Cardiac fibroblast (primary cell): Measurements from ENCODE around the gene PSMG3.

Source experiments
- DNase-seq, 2 donors: peaks; one replicate each; pipeline versions ENCODE4 v3.0.0 to v3.0.0-alpha.2; 2010; ENCODE audit warnings: low read depth in 2 of 2
- H3K4me3 ChIP-seq, 2 donors: replicated peaks in 1 of 2; 1 replicate in 1 of 2; 2 replicates in 1 of 2; pipeline ENCODE4 v1.5.1; 2011; ENCODE audit warnings: low read depth in 2 of 2, low read length in 2 of 2, mild to moderate bottlenecking in 2 of 2, moderate library complexity in 1 of 2
- CTCF ChIP-seq: IDR thresholded peaks from one replicate; pipeline ENCODE4 v1.5.1; 2011; ENCODE audit warnings: low read depth, mild to moderate bottlenecking, low read length, inconsistent platforms

The PSMG3 gene

GRCh38 chr7:1603346-1604225 lies 33.8 kb upstream of the PSMG3 start:
- no peak for DNase-seq
- no peak overlapping the region for H3K4me3 ChIP-seq
- TF ChIP-seq CTCF: no peak

- no peak for DNase-seq
- TF ChIP-seq CTCF: no peak
- no peak overlapping the region for H3K4me3 ChIP-seq
Observed at GRCh38 chr7:1602386-1602785, 32.6 kb upstream of the PSMG3 start.

- no peak for DNase-seq
- no peak overlapping the region for H3K4me3 ChIP-seq
- TF ChIP-seq CTCF: no peak
Observed at GRCh38 chr7:1601956-1602355, 32.1 kb upstream of the PSMG3 start.

- DNase-seq: no peak
- no peak overlapping the region for H3K4me3 ChIP-seq
- TF ChIP-seq CTCF: no peak
Observed at GRCh38 chr7:1599640-1600395, 30.0 kb upstream of the PSMG3 start.

- TF ChIP-seq CTCF: no peak
- no peak overlapping the region for H3K4me3 ChIP-seq
- no peak for DNase-seq
Observed at GRCh38 chr7:1598961-1599639, 29.3 kb upstream of the PSMG3 start.

GRCh38 chr7:1598286-1598685 lies 28.5 kb upstream of the PSMG3 start:
- H3K4me3 ChIP-seq: no peak overlapping the region
- DNase-seq: no peak
- no peak for TF ChIP-seq CTCF
